HEK293 (cell line): ENCODE data around the gene PDE2A.
A peak's percentile ranks its signal among the peaks of the same experiment; 100 is the strongest.

Experiments
- CTCF ChIA-PET: fragments of 350-600 bp; formaldehyde crosslinking; extraction: SDS; loops from one replicate; lab custom pipeline; 2021; ENCODE audit warnings: antibody characterized with exemption; lab: Yijun Ruan, JAX
- POLR2A ChIA-PET: fragments of 300-600 bp; formaldehyde crosslinking; extraction: SDS; loops from one replicate; lab custom pipeline; 2020; ENCODE audit warnings: antibody characterized with exemption, inconsistent platforms; lab: Yijun Ruan, JAX
- H3K27ac ChIP-seq: fragments of 200-500 bp; sonication (Bioruptor generic); 2 replicates; pipeline ENCODE4 v1.5.1; 2014; ENCODE audit warnings: low read depth, low read length, control low read depth, inconsistent platforms; ENCODE audit errors: extremely low read depth
- H3K36me3 ChIP-seq, 2 experiments: fragments of 200-500 bp in 1 of 2; sonication (Bioruptor generic) in 1 of 2; 1 replicate in 1 of 2; 2 replicates in 1 of 2; pipeline ENCODE4 v1.5.1; 2014 to 2017; ENCODE audit warnings: inconsistent platforms in 2 of 2, low read length in 2 of 2; ENCODE audit not compliant: control insufficient read depth in 2 of 2, insufficient read depth in 1 of 2
- H3K4me1 ChIP-seq: fragments of 200-500 bp; sonication (Bioruptor generic); 2 replicates; pipeline ENCODE4 v1.5.1; 2014; ENCODE audit warnings: mild to moderate bottlenecking, low read length, inconsistent platforms; ENCODE audit not compliant: control insufficient read depth, insufficient read depth
- H3K4me3 ChIP-seq: 2 replicates; pipeline ENCODE4 v1.5.1; 2011; ENCODE audit warnings: low read depth, mild to moderate bottlenecking, control low read depth, low read length, moderate library complexity
- H3K9me3 ChIP-seq: fragments of 200-500 bp; sonication (Bioruptor generic); 2 replicates; pipeline ENCODE4 v1.5.1; 2014; ENCODE audit warnings: low read depth, low read length, inconsistent platforms; ENCODE audit not compliant: control insufficient read depth, insufficient read depth
- EGR2 ChIP-seq: fragments of 450-650 bp; formaldehyde crosslinking; IDR thresholded peaks from 2 replicates; pipeline ENCODE4 v1.5.1; 2016; ENCODE audit warnings: low read depth, missing biosample characterization, missing genetic modification characterization
- GLIS1 ChIP-seq: fragments of 450-650 bp; formaldehyde crosslinking; IDR thresholded peaks from 2 replicates; pipeline ENCODE4 v1.5.1; 2016; ENCODE audit warnings: missing biosample characterization, missing genetic modification characterization
- KLF8 ChIP-seq: fragments of 450-650 bp; formaldehyde crosslinking; IDR thresholded peaks from 2 replicates; pipeline ENCODE4 v1.5.1; 2016; ENCODE audit warnings: missing biosample characterization, missing genetic modification characterization
- MYNN ChIP-seq: fragments of 450-650 bp; formaldehyde crosslinking; IDR thresholded peaks from 2 replicates; pipeline ENCODE4 v1.5.1; 2016; ENCODE audit warnings: missing biosample characterization, missing genetic modification characterization, borderline replicate concordance
- MZF1 ChIP-seq: fragments of 450-650 bp; formaldehyde crosslinking; IDR thresholded peaks from 2 replicates; pipeline ENCODE4 v1.5.1; 2017; ENCODE audit warnings: missing biosample characterization, missing genetic modification characterization, borderline replicate concordance
- SCRT2 ChIP-seq: fragments of 450-650 bp; formaldehyde crosslinking; IDR thresholded peaks from 2 replicates; pipeline ENCODE4 v1.5.1; 2016; ENCODE audit warnings: missing biosample characterization, missing genetic modification characterization
- SP3 ChIP-seq: fragments of 450-650 bp; formaldehyde crosslinking; IDR thresholded peaks from 2 replicates; pipeline ENCODE4 v1.5.1; 2016; ENCODE audit warnings: missing biosample characterization, missing genetic modification characterization
- ZBTB48 ChIP-seq: fragments of 450-650 bp; formaldehyde crosslinking; IDR thresholded peaks from 2 replicates; pipeline ENCODE4 v1.5.1; 2016; ENCODE audit warnings: missing biosample characterization, missing genetic modification characterization
- ZBTB8A ChIP-seq: fragments of 450-650 bp; formaldehyde crosslinking; IDR thresholded peaks from 2 replicates; pipeline ENCODE4 v1.5.1; 2016; ENCODE audit warnings: missing biosample characterization, missing genetic modification characterization
- ZIC2 ChIP-seq: fragments of 450-650 bp; formaldehyde crosslinking; IDR thresholded peaks from 2 replicates; pipeline ENCODE4 v1.5.1; 2016; ENCODE audit warnings: missing biosample characterization, missing genetic modification characterization
- ZNF10 ChIP-seq: fragments of 450-650 bp; formaldehyde crosslinking; IDR thresholded peaks from 2 replicates; pipeline ENCODE4 v1.5.1; 2017; ENCODE audit warnings: missing biosample characterization, missing genetic modification characterization
- ZNF114 ChIP-seq: fragments of 450-650 bp; formaldehyde crosslinking; IDR thresholded peaks from 2 replicates; pipeline ENCODE4 v1.5.0; 2017; ENCODE audit warnings: missing biosample characterization, missing genetic modification characterization
- ZNF157 ChIP-seq: fragments of 450-650 bp; formaldehyde crosslinking; IDR thresholded peaks from 2 replicates; pipeline ENCODE4 v1.5.1; 2016; ENCODE audit warnings: missing biosample characterization, missing genetic modification characterization
- ZNF341 ChIP-seq: fragments of 450-650 bp; formaldehyde crosslinking; IDR thresholded peaks from 2 replicates; pipeline ENCODE4; 2016; ENCODE audit warnings: low read depth, missing biosample characterization, missing genetic modification characterization
- ZNF501 ChIP-seq: fragments of 450-650 bp; formaldehyde crosslinking; IDR thresholded peaks from 2 replicates; pipeline ENCODE4 v1.5.1; 2016; ENCODE audit warnings: missing biosample characterization, missing genetic modification characterization
- ZNF548 ChIP-seq: fragments of 450-650 bp; formaldehyde crosslinking; IDR thresholded peaks from 2 replicates; pipeline ENCODE4 v1.5.1; 2016; ENCODE audit warnings: missing biosample characterization, missing genetic modification characterization
- ZNF670 ChIP-seq: fragments of 450-650 bp; formaldehyde crosslinking; IDR thresholded peaks from 2 replicates; pipeline ENCODE4 v1.5.1; 2016; ENCODE audit warnings: missing biosample characterization, missing genetic modification characterization, low read depth
- ZNF776 ChIP-seq: fragments of 450-650 bp; formaldehyde crosslinking; IDR thresholded peaks from 2 replicates; pipeline ENCODE4 v1.5.0; 2017; ENCODE audit warnings: missing biosample characterization, missing genetic modification characterization, borderline replicate concordance
- TF ChIP-seq, protein P1 (sequence below): fragments of 450-650 bp; formaldehyde crosslinking; IDR thresholded peaks from 2 replicates; pipeline ENCODE4 v1.5.1; 2016; ENCODE audit warnings: missing biosample characterization, missing genetic modification characterization
- TF ChIP-seq, protein P2 (sequence below): fragments of 450-650 bp; formaldehyde crosslinking; IDR thresholded peaks from 2 replicates; pipeline ENCODE4 v1.5.1; 2016; ENCODE audit warnings: missing biosample characterization, missing genetic modification characterization
- TF ChIP-seq, protein P3 (sequence below): fragments of 450-650 bp; formaldehyde crosslinking; IDR thresholded peaks from 2 replicates; pipeline ENCODE4 v1.5.1; 2016; ENCODE audit warnings: missing biosample characterization, missing genetic modification characterization
- TF ChIP-seq, protein P4 (sequence below): fragments of 450-650 bp; IDR thresholded peaks from 2 replicates; pipeline ENCODE4 v1.5.1; 2018; ENCODE audit warnings: missing biosample characterization, mild to moderate bottlenecking, missing genetic modification characterization

The PDE2A gene

DNA sequence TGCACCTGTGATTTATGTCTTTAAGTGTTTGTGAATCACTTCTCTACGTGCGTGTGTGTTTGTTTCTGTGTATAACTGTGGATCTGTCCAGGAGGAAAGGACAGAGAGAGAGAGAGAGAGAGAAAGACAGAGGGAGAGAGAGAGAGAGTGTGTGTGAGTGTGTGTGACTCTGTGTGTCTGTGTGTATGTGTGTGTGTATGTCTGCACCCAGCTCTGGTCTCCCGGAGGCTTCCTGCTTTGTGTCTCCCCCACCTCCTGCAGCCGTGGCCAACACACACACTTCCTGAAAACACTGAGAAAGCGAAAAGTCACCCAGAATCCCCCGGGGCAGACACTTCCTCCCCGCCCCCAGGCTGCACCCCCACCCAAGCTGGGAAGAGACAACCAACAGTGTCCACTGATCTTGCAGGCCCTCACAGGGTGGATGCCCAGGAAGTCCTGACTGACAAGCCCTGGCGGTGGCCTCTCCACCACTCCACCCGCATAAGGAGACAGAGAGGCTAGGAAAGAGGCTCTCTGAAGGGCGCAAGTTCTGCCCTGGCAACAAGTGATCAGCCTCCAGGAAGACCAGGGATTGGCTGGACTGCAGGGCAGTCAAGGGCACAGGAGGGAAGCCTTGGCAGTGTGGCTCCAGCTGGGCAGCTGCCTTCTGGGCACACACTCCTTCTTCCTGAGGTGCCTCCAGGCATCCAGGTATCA lies 48.0 kb upstream of the PDE2A start (continued):
- TF ChIP-seq, protein P1, sequence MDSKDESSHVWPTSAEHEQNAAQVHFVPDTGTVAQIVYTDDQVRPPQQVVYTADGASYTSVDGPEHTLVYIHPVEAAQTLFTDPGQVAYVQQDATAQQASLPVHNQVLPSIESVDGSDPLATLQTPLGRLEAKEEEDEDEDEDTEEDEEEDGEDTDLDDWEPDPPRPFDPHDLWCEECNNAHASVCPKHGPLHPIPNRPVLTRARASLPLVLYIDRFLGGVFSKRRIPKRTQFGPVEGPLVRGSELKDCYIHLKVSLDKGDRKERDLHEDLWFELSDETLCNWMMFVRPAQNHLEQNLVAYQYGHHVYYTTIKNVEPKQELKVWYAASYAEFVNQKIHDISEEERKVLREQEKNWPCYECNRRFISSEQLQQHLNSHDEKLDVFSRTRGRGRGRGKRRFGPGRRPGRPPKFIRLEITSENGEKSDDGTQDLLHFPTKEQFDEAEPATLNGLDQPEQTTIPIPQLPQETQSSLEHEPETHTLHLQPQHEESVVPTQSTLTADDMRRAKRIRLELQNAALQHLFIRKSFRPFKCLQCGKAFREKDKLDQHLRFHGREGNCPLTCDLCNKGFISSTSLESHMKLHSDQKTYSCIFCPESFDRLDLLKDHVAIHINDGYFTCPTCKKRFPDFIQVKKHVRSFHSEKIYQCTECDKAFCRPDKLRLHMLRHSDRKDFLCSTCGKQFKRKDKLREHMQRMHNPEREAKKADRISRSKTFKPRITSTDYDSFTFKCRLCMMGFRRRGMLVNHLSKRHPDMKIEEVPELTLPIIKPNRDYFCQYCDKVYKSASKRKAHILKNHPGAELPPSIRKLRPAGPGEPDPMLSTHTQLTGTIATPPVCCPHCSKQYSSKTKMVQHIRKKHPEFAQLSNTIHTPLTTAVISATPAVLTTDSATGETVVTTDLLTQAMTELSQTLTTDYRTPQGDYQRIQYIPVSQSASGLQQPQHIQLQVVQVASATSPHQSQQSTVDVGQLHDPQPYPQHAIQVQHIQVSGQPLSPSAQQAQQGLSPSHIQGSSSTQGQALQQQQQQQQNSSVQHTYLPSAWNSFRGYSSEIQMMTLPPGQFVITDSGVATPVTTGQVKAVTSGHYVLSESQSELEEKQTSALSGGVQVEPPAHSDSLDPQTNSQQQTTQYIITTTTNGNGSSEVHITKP (tag by site-specific recombination): no peak
- peak; percentile 85 for TF ChIP-seq SCRT2 (tag by site-specific recombination)

DNA sequence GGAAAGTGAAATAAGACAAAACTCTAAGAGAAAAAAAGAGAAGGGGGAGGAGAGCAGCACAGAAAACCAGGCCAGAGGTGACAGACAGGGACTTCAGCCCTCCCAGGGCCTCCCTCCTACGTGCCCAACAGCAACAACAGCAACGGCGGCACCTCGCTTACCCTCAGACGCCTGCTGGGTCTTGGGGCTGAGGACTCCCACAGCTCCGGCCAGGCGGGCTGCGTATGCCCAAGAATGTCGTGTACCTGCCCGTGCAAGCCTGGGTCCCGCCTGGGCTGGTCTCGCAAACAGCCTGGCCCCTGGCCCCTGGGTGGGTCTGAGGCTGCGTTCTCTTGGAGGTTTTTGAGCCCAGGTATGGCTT lies 47.4 kb upstream of the PDE2A start:
- peak overlapping the region; percentile 62 for H3K4me3 ChIP-seq

More for the DNA sequence above, 47.4 kb upstream of the PDE2A start:
- peaks cover 5% of the 10 kb centered on the region; the same call in 1 of the 2 replicates for H3K4me1 ChIP-seq
- H3K27ac ChIP-seq: peak overlapping the region; percentile 78
- CTCF ChIA-PET: interaction anchor here (0.6 to 1.9 kb wide), 4 partner anchors 99 to 514 kb away, joined by 3 to 7 read pairs (median 3); no protein-coding TSS in a partner anchor
- no peaks in the 10 kb centered on the region for H3K9me3 ChIP-seq
- H3K36me3 ChIP-seq: peaks cover 0 to 49% of the 10 kb centered on the region in 2 experiments; a peak in 1 of 3 replicates
- POLR2A ChIA-PET: interaction anchor here (0.8 to 1.8 kb wide), 5 partner anchors 17 to 585 kb away, joined by 3 to 6 read pairs (median 5); partner anchors contain the start of gene STARD10
- no peak for TF ChIP-seq ZNF776 (tag by site-specific recombination)
- no peak for TF ChIP-seq KLF8 (tag by site-specific recombination)
- no peak for TF ChIP-seq ZNF501
- TF ChIP-seq, protein P2, sequence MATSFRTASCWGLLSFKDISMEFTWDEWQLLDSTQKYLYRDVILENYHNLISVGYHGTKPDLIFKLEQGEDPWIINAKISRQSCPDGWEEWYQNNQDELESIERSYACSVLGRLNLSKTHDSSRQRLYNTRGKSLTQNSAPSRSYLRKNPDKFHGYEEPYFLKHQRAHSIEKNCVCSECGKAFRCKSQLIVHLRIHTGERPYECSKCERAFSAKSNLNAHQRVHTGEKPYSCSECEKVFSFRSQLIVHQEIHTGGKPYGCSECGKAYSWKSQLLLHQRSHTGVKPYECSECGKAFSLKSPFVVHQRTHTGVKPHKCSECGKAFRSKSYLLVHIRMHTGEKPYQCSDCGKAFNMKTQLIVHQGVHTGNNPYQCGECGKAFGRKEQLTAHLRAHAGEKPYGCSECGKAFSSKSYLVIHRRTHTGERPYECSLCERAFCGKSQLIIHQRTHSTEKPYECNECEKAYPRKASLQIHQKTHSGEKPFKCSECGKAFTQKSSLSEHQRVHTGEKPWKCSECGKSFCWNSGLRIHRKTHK: no peak
- no peak for TF ChIP-seq ZNF114 (tag by site-specific recombination)
- TF ChIP-seq ZBTB48: no peak
- TF ChIP-seq, protein P3, sequence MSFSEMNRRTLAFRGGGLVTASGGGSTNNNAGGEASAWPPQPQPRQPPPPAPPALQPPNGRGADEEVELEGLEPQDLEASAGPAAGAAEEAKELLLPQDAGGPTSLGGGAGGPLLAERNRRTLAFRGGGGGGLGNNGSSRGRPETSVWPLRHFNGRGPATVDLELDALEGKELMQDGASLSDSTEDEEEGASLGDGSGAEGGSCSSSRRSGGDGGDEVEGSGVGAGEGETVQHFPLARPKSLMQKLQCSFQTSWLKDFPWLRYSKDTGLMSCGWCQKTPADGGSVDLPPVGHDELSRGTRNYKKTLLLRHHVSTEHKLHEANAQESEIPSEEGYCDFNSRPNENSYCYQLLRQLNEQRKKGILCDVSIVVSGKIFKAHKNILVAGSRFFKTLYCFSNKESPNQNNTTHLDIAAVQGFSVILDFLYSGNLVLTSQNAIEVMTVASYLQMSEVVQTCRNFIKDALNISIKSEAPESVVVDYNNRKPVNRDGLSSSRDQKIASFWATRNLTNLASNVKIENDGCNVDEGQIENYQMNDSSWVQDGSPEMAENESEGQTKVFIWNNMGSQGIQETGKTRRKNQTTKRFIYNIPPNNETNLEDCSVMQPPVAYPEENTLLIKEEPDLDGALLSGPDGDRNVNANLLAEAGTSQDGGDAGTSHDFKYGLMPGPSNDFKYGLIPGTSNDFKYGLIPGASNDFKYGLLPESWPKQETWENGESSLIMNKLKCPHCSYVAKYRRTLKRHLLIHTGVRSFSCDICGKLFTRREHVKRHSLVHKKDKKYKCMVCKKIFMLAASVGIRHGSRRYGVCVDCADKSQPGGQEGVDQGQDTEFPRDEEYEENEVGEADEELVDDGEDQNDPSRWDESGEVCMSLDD (tag by site-specific recombination): no peak
- no peak for TF ChIP-seq MYNN
- peak; percentile 80 for TF ChIP-seq ZIC2
- TF ChIP-seq ZNF341 (tag by site-specific recombination): peak; percentile 34; the same call in 1 of the 2 replicates
- 0 out of 2 replicates have a peak, but pooled peaks have one; percentile 18 for TF ChIP-seq ZBTB8A (tag by site-specific recombination)
- TF ChIP-seq EGR2 (tag by site-specific recombination): 0 out of 2 replicates have a peak, but pooled peaks have one; percentile 8
- TF ChIP-seq, protein P4, sequence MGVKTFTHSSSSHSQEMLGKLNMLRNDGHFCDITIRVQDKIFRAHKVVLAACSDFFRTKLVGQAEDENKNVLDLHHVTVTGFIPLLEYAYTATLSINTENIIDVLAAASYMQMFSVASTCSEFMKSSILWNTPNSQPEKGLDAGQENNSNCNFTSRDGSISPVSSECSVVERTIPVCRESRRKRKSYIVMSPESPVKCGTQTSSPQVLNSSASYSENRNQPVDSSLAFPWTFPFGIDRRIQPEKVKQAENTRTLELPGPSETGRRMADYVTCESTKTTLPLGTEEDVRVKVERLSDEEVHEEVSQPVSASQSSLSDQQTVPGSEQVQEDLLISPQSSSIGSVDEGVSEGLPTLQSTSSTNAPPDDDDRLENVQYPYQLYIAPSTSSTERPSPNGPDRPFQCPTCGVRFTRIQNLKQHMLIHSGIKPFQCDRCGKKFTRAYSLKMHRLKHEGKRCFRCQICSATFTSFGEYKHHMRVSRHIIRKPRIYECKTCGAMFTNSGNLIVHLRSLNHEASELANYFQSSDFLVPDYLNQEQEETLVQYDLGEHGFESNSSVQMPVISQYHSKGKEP: no peak
- TF ChIP-seq ZNF157 (tag by site-specific recombination): no peak
- TF ChIP-seq ZNF548 (tag by site-specific recombination): 0 out of 2 replicates have a peak, but pooled peaks have one; percentile 13
- peak; percentile 60 for TF ChIP-seq GLIS1 (tag by site-specific recombination)
- TF ChIP-seq ZNF10: no peak
- TF ChIP-seq ZNF670: no peak
- no peak for TF ChIP-seq MZF1 (tag by site-specific recombination)
- no peak for TF ChIP-seq SP3 (tag by site-specific recombination)
- TF ChIP-seq, all 188 proteins: peak for 6
